HG03520 (cell line): Measurements from ENCODE around the gene REX1BD.
"Not testable (repeated sequence)": the region's sequence is repeated elsewhere in the genome, so short reads cannot be mapped to it uniquely, and the experiment has no call there.

Experiments used
- ATAC-seq: cut with Tn5 transposase; IDR thresholded peaks from one replicate; pipeline ENCODE4 v1.9.1; 2021; ENCODE audit warnings: mild to moderate bottlenecking, moderate library complexity; ENCODE audit not compliant: unreplicated experiment

REX1BD gene

GRCh38 chr19:18600692-18601397, 12.2 kb downstream of the REX1BD start:
- ATAC-seq, result not testable (repeated sequence)

- no peak for ATAC-seq
Measured at GRCh38 chr19:18601875-18602274, 13.3 kb downstream of the REX1BD start.

GRCh38 chr19:18603255-18603957, 14.8 kb downstream of the REX1BD start:
- no peak for ATAC-seq

- ATAC-seq, result no peak
Measured at GRCh38 chr19:18603958-18604819, 15.6 kb downstream of the REX1BD start.

- no peak for ATAC-seq
Measured at GRCh38 chr19:18604820-18605159, 16.2 kb downstream of the REX1BD start.

- ATAC-seq, result no peak
Measured at GRCh38 chr19:18605196-18605545, 16.6 kb downstream of the REX1BD start.

- no peak for ATAC-seq
Measured at GRCh38 chr19:18605546-18606280, 17.1 kb downstream of the REX1BD start.

GRCh38 chr19:18606281-18607225, 18.0 kb downstream of the REX1BD start, which contains the start of gene CRLF1:
CRLF1 (minus strand) TSS chr19:18606799; CDS start chr19:18606656, 143 bp downstream.
- no peak for ATAC-seq

GRCh38 chr19:18607226-18608101, 18.9 kb downstream of the REX1BD start:
- ATAC-seq, result no peak

GRCh38 chr19:18608102-18608804, 19.7 kb downstream of the REX1BD start:
- ATAC-seq, result no peak

GRCh38 chr19:18608805-18609716, 20.5 kb downstream of the REX1BD start:
- no peak for ATAC-seq

- no peak for ATAC-seq
Measured at GRCh38 chr19:18609717-18610051, 21.1 kb downstream of the REX1BD start.

GRCh38 chr19:18610245-18610555, 21.6 kb downstream of the REX1BD start:
- no peak for ATAC-seq

- ATAC-seq, result no peak
Measured at GRCh38 chr19:18610556-18611326, 22.1 kb downstream of the REX1BD start.

- ATAC-seq, result no peak
Measured at GRCh38 chr19:18611327-18612050, 22.9 kb downstream of the REX1BD start.
